NB4 (cell line): ENCODE results near the gene FCGR3B.
"Not testable (repeated sequence)": the region's sequence is repeated elsewhere in the genome, so short reads cannot be mapped to it uniquely, and the experiment has no call there.

Experiments
- DNase-seq: peaks from one replicate; pipeline ENCODE4 v3.0.0; 2010; ENCODE audit warnings: low read depth
- H3K4me3 ChIP-seq: one replicate; pipeline ENCODE4 v1.5.1; 2011; ENCODE audit warnings: mild to moderate bottlenecking, low read depth, low read length, moderate library complexity
- CTCF ChIP-seq: IDR thresholded peaks from one replicate; pipeline ENCODE4 v1.5.1; 2012; ENCODE audit warnings: low read depth, low read length

Gene FCGR3B

GRCh38 chr1:161661660-161662311, 30.8 kb upstream of the FCGR3B start:
- not testable (repeated sequence) for H3K4me3 ChIP-seq, DNase-seq

- DNase-seq, H3K4me3 ChIP-seq: not testable (repeated sequence)
Measured at GRCh38 chr1:161658524-161658923, 27.5 kb upstream of the FCGR3B start.

GRCh38 chr1:161653971-161654370, 23.0 kb upstream of the FCGR3B start:
- peak; percentile 26 for DNase-seq
- not testable (repeated sequence) for H3K4me3 ChIP-seq

- not testable (repeated sequence) for DNase-seq, H3K4me3 ChIP-seq
Measured at GRCh38 chr1:161653541-161653940, 22.6 kb upstream of the FCGR3B start.

GRCh38 chr1:161647507-161648360, 16.8 kb upstream of the FCGR3B start:
- H3K4me3 ChIP-seq, result not testable (repeated sequence)
- TF ChIP-seq CTCF, result peak; percentile 9
- DNase-seq, result peak; percentile 62

- DNase-seq, result peak; percentile 16
- H3K4me3 ChIP-seq, result not testable (repeated sequence)
Measured at GRCh38 chr1:161644855-161645254, 13.9 kb upstream of the FCGR3B start.

GRCh38 chr1:161643481-161644208, 12.7 kb upstream of the FCGR3B start:
- peak; percentile 76 for DNase-seq
- H3K4me3 ChIP-seq, result peak overlapping the region; percentile 25

GRCh38 chr1:161642697-161643096, 11.7 kb upstream of the FCGR3B start:
- not testable (repeated sequence) for H3K4me3 ChIP-seq
- peak; percentile 72 for DNase-seq
- TF ChIP-seq CTCF, result peak; percentile 13

- H3K4me3 ChIP-seq, DNase-seq: not testable (repeated sequence)
Measured at GRCh38 chr1:161639203-161639602, 8.2 kb upstream of the FCGR3B start.

GRCh38 chr1:161638251-161638993, 7.4 kb upstream of the FCGR3B start:
- not testable (repeated sequence) for DNase-seq, H3K4me3 ChIP-seq

GRCh38 chr1:161636976-161637375, 6.0 kb upstream of the FCGR3B start:
- DNase-seq, H3K4me3 ChIP-seq: not testable (repeated sequence)

GRCh38 chr1:161636189-161636782, 5.3 kb upstream of the FCGR3B start:
- not testable (repeated sequence) for H3K4me3 ChIP-seq
- DNase-seq, result peak; percentile 63

GRCh38 chr1:161634993-161635392, 4.0 kb upstream of the FCGR3B start:
- not testable (repeated sequence) for DNase-seq, H3K4me3 ChIP-seq

GRCh38 chr1:161630128-161630742, 741 bp downstream of the FCGR3B start:
- not testable (repeated sequence) for DNase-seq, H3K4me3 ChIP-seq

- not testable (repeated sequence) for H3K4me3 ChIP-seq
- peak; percentile 19 for DNase-seq
Measured at GRCh38 chr1:161626445-161627146, 4.4 kb downstream of the FCGR3B start.
